MM.1S (cell line): Measurements from ENCODE around the gene ZNF184.

Experiments used
- DNase-seq: peaks from one replicate; pipeline ENCODE4 v3.0.0-alpha.2; 2015
- H2AFZ ChIP-seq: fragments of 300-600 bp; sonication (generic); 2 replicates; pipeline ENCODE4 v1.6.0; 2016; ENCODE audit warnings: antibody characterized with exemption, low read length
- H3F3A ChIP-seq: fragments of 300-600 bp; sonication (generic); 2 replicates; pipeline ENCODE4 v1.6.1; 2016; ENCODE audit warnings: mild to moderate bottlenecking, antibody characterized with exemption, low read length, moderate library complexity, mixed read lengths; ENCODE audit not compliant: insufficient read depth
- H3K27ac ChIP-seq: fragments of 300-600 bp; sonication (generic); 2 replicates; pipeline ENCODE4 v1.5.1; 2016; ENCODE audit warnings: mild to moderate bottlenecking, low read length
- H3K27me3 ChIP-seq: fragments of 300-600 bp; sonication (generic); replicated peaks from 2 replicates; pipeline ENCODE4 v1.6.0; 2016; ENCODE audit warnings: low read length; ENCODE audit not compliant: insufficient read depth
- H3K36me3 ChIP-seq: fragments of 300-600 bp; sonication (generic); replicated peaks from 2 replicates; pipeline ENCODE4 v1.6.1; 2016; ENCODE audit warnings: mild to moderate bottlenecking, low read length, mixed read lengths; ENCODE audit not compliant: insufficient read depth
- H3K4me1 ChIP-seq: fragments of 300-600 bp; sonication (generic); 2 replicates; pipeline ENCODE4 v1.6.1; 2016; ENCODE audit warnings: low read length, mixed read lengths
- H3K4me2 ChIP-seq: fragments of 300-600 bp; sonication (generic); 2 replicates; pipeline ENCODE4 v1.6.0; 2016; ENCODE audit warnings: low read depth, low read length
- H3K4me3 ChIP-seq: fragments of 300-600 bp; sonication (generic); 2 replicates; pipeline ENCODE4 v1.5.1; 2016; ENCODE audit warnings: low read length, mixed read lengths
- H3K79me2 ChIP-seq: fragments of 300-600 bp; sonication (generic); 2 replicates; pipeline ENCODE4 v1.6.1; 2016; ENCODE audit warnings: mixed run types, low read length, mixed read lengths
- H3K9ac ChIP-seq: fragments of 300-600 bp; sonication (generic); 2 replicates; pipeline ENCODE4 v1.6.1; 2016; ENCODE audit warnings: low read length, mixed read lengths
- H3K9me2 ChIP-seq: fragments of 300-600 bp; sonication (generic); replicated peaks from 2 replicates; pipeline ENCODE4 v1.6.1; 2016; ENCODE audit warnings: mild to moderate bottlenecking, low read length, mixed read lengths; ENCODE audit not compliant: insufficient read depth
- H3K9me3 ChIP-seq: fragments of 300-600 bp; sonication (generic); replicated peaks from 2 replicates; pipeline ENCODE4 v1.6.1; 2016; ENCODE audit warnings: mild to moderate bottlenecking, low read length, mixed read lengths; ENCODE audit not compliant: insufficient read depth
- H4K20me1 ChIP-seq: fragments of 300-600 bp; sonication (generic); 2 replicates; pipeline ENCODE4 v1.6.1; 2016; ENCODE audit warnings: mild to moderate bottlenecking, low read length, moderate library complexity, mixed read lengths; ENCODE audit not compliant: insufficient read depth
- EZH2 ChIP-seq: fragments of 300-600 bp; sonication (generic); optimal IDR thresholded peaks from 2 replicates; pipeline ENCODE3; 2017; ENCODE audit warnings: low read depth, mild to moderate bottlenecking, antibody characterized with exemption, low read length, mixed read lengths
- EZH2phosphoT487 ChIP-seq: fragments of 300-600 bp; sonication (generic); IDR thresholded peaks from 2 replicates; pipeline ENCODE4 v1.6.1; 2018; ENCODE audit warnings: antibody characterized with exemption, low read length
- TF ChIP-seq, protein P1 (sequence below): fragments of 300-600 bp; sonication (generic); IDR thresholded peaks from 2 replicates; pipeline ENCODE4 v1.5.1; 2016; ENCODE audit warnings: antibody characterized with exemption, low read length, mixed read lengths

ZNF184 gene

DNA sequence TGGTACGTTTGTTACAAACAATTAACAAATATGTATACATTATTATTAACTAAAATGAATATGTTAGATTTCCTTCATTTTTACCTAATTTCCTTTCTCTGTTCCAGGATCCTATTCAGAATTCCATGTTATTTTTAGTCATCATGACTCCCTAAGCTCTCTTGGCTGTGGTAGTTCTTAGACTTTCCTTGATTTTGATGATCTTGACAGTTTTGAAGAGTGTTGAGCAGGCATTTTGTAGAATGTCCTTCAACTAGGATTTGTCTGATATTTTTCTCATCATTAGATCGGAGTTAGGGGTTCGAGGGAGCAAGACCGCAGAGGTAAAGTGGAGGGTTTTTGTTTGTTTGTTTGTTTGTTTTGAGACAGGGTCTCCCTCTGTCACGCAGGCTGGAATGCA is 44.3 kb upstream of the ZNF184 start:
- Histone ChIP-seq H3K4me2 (no peak overlapping the region), H3K4me1 (0 out of 2 replicates have a peak, but pooled peaks cover 2% of the 10 kb centered on the region), H3K9me2 (no peaks in the 10 kb centered on the region), H2AFZ (no peak overlapping the region), H3K27me3 (no peaks in the 10 kb centered on the region), H3K9ac (no peak overlapping the region), H3K79me2 (no peaks in the 10 kb centered on the region), H3K36me3 (no peaks in the 10 kb centered on the region), H3K9me3 (no peaks in the 10 kb centered on the region), H3K4me3 (no peak overlapping the region), H4K20me1 (no peaks in the 10 kb centered on the region), H3F3A (peaks cover 10% of the 10 kb centered on the region), H3K27ac (no peak overlapping the region)
- TF ChIP-seq, protein P1, sequence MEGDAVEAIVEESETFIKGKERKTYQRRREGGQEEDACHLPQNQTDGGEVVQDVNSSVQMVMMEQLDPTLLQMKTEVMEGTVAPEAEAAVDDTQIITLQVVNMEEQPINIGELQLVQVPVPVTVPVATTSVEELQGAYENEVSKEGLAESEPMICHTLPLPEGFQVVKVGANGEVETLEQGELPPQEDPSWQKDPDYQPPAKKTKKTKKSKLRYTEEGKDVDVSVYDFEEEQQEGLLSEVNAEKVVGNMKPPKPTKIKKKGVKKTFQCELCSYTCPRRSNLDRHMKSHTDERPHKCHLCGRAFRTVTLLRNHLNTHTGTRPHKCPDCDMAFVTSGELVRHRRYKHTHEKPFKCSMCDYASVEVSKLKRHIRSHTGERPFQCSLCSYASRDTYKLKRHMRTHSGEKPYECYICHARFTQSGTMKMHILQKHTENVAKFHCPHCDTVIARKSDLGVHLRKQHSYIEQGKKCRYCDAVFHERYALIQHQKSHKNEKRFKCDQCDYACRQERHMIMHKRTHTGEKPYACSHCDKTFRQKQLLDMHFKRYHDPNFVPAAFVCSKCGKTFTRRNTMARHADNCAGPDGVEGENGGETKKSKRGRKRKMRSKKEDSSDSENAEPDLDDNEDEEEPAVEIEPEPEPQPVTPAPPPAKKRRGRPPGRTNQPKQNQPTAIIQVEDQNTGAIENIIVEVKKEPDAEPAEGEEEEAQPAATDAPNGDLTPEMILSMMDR, result no peak
- TF ChIP-seq EZH2phosphoT487, result no peak
- no peak for TF ChIP-seq EZH2
- no peak for DNase-seq

DNA sequence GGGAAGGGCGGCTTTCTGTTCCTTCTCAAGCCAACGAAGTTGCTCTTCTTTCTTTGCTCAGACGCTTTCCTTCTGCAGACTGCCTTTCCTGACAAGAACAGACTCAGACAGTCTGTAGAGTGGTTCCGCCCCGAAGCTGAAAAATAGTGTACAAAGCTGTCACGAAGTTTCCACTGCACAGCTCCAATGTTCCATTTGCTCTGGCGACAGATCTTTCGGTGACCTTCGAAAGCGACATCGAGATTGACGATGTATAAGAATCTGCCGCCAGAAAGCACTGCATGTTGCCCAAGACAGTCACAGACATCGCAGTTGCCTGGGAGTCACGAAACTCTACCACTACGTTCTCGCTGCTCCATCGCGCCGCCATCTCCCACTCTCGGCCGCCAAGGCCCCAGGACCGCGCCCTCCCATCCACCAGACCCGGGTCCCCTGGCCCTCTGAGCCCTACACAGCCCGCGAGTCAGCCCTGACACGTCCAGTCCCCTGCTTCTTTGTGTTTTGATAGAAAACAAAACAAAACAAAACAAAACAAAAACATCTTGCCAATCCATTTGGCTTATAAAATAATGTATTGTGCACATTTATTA is 42.1 kb upstream of the ZNF184 start:
- Histone ChIP-seq H3K4me1 (0 out of 2 replicates have a peak, but pooled peaks cover 2% of the 10 kb centered on the region), H4K20me1 (no peaks in the 10 kb centered on the region), H3K9me3 (no peaks in the 10 kb centered on the region), H3K36me3 (no peaks in the 10 kb centered on the region), H3K27me3 (no peaks in the 10 kb centered on the region), H3F3A (peaks cover 10% of the 10 kb centered on the region), H3K27ac (no peak overlapping the region), H3K79me2 (no peaks in the 10 kb centered on the region), H2AFZ (no peak overlapping the region), H3K4me3 (no peak overlapping the region), H3K4me2 (no peak overlapping the region), H3K9ac (no peak overlapping the region), H3K9me2 (no peaks in the 10 kb centered on the region)
- TF ChIP-seq EZH2phosphoT487 (no peak), EZH2 (no peak)
- TF ChIP-seq, protein P1, result no peak
- no peak for DNase-seq

GRCh38 chr6:27512525-27512924 is 39.6 kb upstream of the ZNF184 start:
- Histone ChIP-seq H3F3A (no peaks in the 10 kb centered on the region), H3K4me2 (no peak overlapping the region), H3K9ac (no peak overlapping the region), H3K27ac (no peak overlapping the region), H2AFZ (no peak overlapping the region), H3K4me1 (no peaks in the 10 kb centered on the region), H3K4me3 (no peak overlapping the region), H3K79me2 (no peaks in the 10 kb centered on the region), H3K36me3 (no peaks in the 10 kb centered on the region), H3K9me3 (no peaks in the 10 kb centered on the region), H3K27me3 (no peaks in the 10 kb centered on the region), H4K20me1 (no peaks in the 10 kb centered on the region), H3K9me2 (no peaks in the 10 kb centered on the region)
- no peak for DNase-seq
- TF ChIP-seq EZH2phosphoT487, result no peak
- TF ChIP-seq, protein P1, result no peak
